AG09319 (cell line): Measurements from ENCODE around the gene SEMA3C.
"Not testable (repeated sequence)": the region's sequence is repeated elsewhere in the genome, so short reads cannot be mapped to it uniquely, and the experiment has no call there.

ENCODE experiments used
- DNase-seq: peaks from one replicate; pipeline ENCODE4 v3.0.0-alpha.2; 2010; ENCODE audit warnings: low read depth; ENCODE audit errors: extremely low read depth
- CTCF ChIP-seq: IDR thresholded peaks from 2 replicates; pipeline ENCODE4 v1.5.1; 2011; ENCODE audit warnings: low read depth, mild to moderate bottlenecking, inconsistent platforms, low read length, moderate library complexity

The SEMA3C gene

GRCh38 chr7:80941208-80941758 is 22.4 kb upstream of the SEMA3C start:
- peak; percentile 56 for DNase-seq
- TF ChIP-seq CTCF: no peak

- TF ChIP-seq CTCF: no peak
- no peak for DNase-seq
These were observed 21.8 kb upstream of the SEMA3C start for GRCh38 chr7:80940539-80941207.

GRCh38 chr7:80937336-80937735 is 18.5 kb upstream of the SEMA3C start:
- no peak for TF ChIP-seq CTCF
- no peak for DNase-seq

- DNase-seq: no peak
- TF ChIP-seq CTCF: no peak
These were observed 17.3 kb upstream of the SEMA3C start for GRCh38 chr7:80935991-80936780.

- no peak for DNase-seq
- no peak for TF ChIP-seq CTCF
These were observed 15.5 kb upstream of the SEMA3C start for GRCh38 chr7:80934321-80934720.

GRCh38 chr7:80932536-80932935 is 13.7 kb upstream of the SEMA3C start:
- no peak for TF ChIP-seq CTCF
- DNase-seq: no peak

GRCh38 chr7:80929619-80930018 is 10.8 kb upstream of the SEMA3C start:
- no peak for TF ChIP-seq CTCF
- DNase-seq: no peak

GRCh38 chr7:80926955-80927354 is 8.1 kb upstream of the SEMA3C start:
- DNase-seq: not testable (repeated sequence)
